Subcutaneous adipose tissue (tissue), 4 donors: ENCODE results near the gene NAP1L1. TPM values are rescaled to one million over a fixed set of nuclear protein-coding genes. Genes with fewer than 3 reads are reported as not detected.

ENCODE experiments used
- CTCF ChIP-seq: fragments of 450-650 bp; IDR thresholded peaks from one replicate; pipeline ENCODE4 v1.5.1; 2016; ENCODE audit warnings: low read depth, mild to moderate bottlenecking, control low read depth, antibody characterized with exemption, moderate library complexity
- total RNA-seq, 4 donors: library from RNA; depleted of rRNA; stranded (reverse); fragments of >200 nt; gene quantifications; one replicate each; pipeline ENCODE4 v1.1.0, GENCODE V29; 2016

The NAP1L1 gene
- total RNA-seq, 4 donors from 2014 or later: 434 to 738 (median 574) TPM

GRCh38 chr12:76049575-76050251 is 34.8 kb downstream of the NAP1L1 start:
- no peak for TF ChIP-seq CTCF

GRCh38 chr12:76047742-76048141 is 36.7 kb downstream of the NAP1L1 start:
- no peak for TF ChIP-seq CTCF

GRCh38 chr12:76047060-76047459 is 37.4 kb downstream of the NAP1L1 start:
- no peak for TF ChIP-seq CTCF

GRCh38 chr12:76043377-76043776 is 41.1 kb downstream of the NAP1L1 start:
- no peak for TF ChIP-seq CTCF

- no peak for TF ChIP-seq CTCF
Observed at GRCh38 chr12:76042147-76042546, 42.3 kb downstream of the NAP1L1 start.

- no peak for TF ChIP-seq CTCF
Observed at GRCh38 chr12:76041406-76041805, 43.1 kb downstream of the NAP1L1 start.

GRCh38 chr12:76040461-76040860 is 44.0 kb downstream of the NAP1L1 start:
- no peak for TF ChIP-seq CTCF
